RPMI7951 (cell line): ENCODE results near the gene SPSB4. TPM values are rescaled to one million over a fixed set of nuclear protein-coding genes. Genes with fewer than 3 reads are reported as not detected.
"Not testable (repeated sequence)": the region's sequence is repeated elsewhere in the genome, so short reads cannot be mapped to it uniquely, and the experiment has no call there.

Experiments
- DNase-seq: peaks from one replicate; pipeline ENCODE4 v3.0.0-alpha.2; 2012; ENCODE audit warnings: low read depth
- total RNA-seq: library from RNA; depleted of rRNA; stranded (reverse); fragments of >200 nt; shearing (Covaris generic); gene quantifications from 2 replicates; pipeline ENCODE4 v1.2.3, GENCODE V29; 2014; rRNA removed

Gene SPSB4
- total RNA-seq: not detected in 2 replicates

- peak; percentile 59 for DNase-seq
Observed at GRCh38 chr3:141050576-141051442, at the start of gene SPSB4. SPSB4 (plus strand) TSS chr3:141051347; CDS start chr3:141066105, 14,758 bp downstream.

GRCh38 chr3:141006344-141006743 lies 44.8 kb upstream of the SPSB4 start:
- DNase-seq: no peak

- DNase-seq: no peak
Observed at GRCh38 chr3:141009496-141009895, 41.7 kb upstream of the SPSB4 start.

- DNase-seq: peak; percentile 48
Observed at GRCh38 chr3:141011232-141011996, 39.7 kb upstream of the SPSB4 start.

- no peak for DNase-seq
Observed at GRCh38 chr3:141011997-141012262, 39.2 kb upstream of the SPSB4 start.

GRCh38 chr3:141012571-141012970 lies 38.6 kb upstream of the SPSB4 start:
- no peak for DNase-seq

GRCh38 chr3:141015481-141015880 lies 35.7 kb upstream of the SPSB4 start:
- DNase-seq: peak; percentile 14

- DNase-seq: not testable (repeated sequence)
Observed at GRCh38 chr3:141017366-141018322, 33.5 kb upstream of the SPSB4 start.

GRCh38 chr3:141019244-141019643 lies 31.9 kb upstream of the SPSB4 start:
- no peak for DNase-seq

GRCh38 chr3:141020143-141020830 lies 30.9 kb upstream of the SPSB4 start:
- DNase-seq: peak; percentile 24

- no peak for DNase-seq
Observed at GRCh38 chr3:141021261-141021660, 29.9 kb upstream of the SPSB4 start.

GRCh38 chr3:141030296-141030695 lies 20.9 kb upstream of the SPSB4 start:
- no peak for DNase-seq

- DNase-seq: no peak
Observed at GRCh38 chr3:141039589-141039988, 11.6 kb upstream of the SPSB4 start.

- DNase-seq: no peak
Observed at GRCh38 chr3:141044695-141045641, 6.2 kb upstream of the SPSB4 start.

GRCh38 chr3:141045849-141046248 lies 5.3 kb upstream of the SPSB4 start:
- no peak for DNase-seq

GRCh38 chr3:141047168-141047567 lies 4.0 kb upstream of the SPSB4 start:
- no peak for DNase-seq

GRCh38 chr3:141049681-141050080 lies 1.5 kb upstream of the SPSB4 start:
- DNase-seq: no peak

GRCh38 chr3:141051443-141052200 lies 475 bp downstream of the SPSB4 start:
- DNase-seq: no peak
